Caco-2 (cell line): Measurements from ENCODE around the gene CDS2. TPM values are rescaled to one million over a fixed set of nuclear protein-coding genes. Genes with fewer than 3 reads are reported as not detected.

Source experiments
- BruUV-seq: library from RNA; stranded (reverse); fragments of 400-500 nt; replicated peaks from 2 replicates; lab custom pipeline; 2021; lab: Mats Ljungman, UMichigan
- CTCF ChIA-PET: fragments of 300-600 bp; sonication (Branson Sonifier 250); formaldehyde crosslinking; loops from one replicate; lab custom pipeline; 2022; ENCODE audit warnings: antibody characterized with exemption; lab: Charles Lee
- POLR2A ChIA-PET: fragments of 300-600 bp; sonication (Branson Sonifier 250); formaldehyde crosslinking; loops from one replicate; lab custom pipeline; 2022; ENCODE audit warnings: antibody characterized with exemption; lab: Charles Lee
- DNase-seq, 2 experiments: peaks; one replicate each; pipeline versions ENCODE4 v3.0.0 to v3.0.0-alpha.2; 2020 to 2022
- H3K27me3 ChIP-seq: replicated peaks from 2 replicates; pipeline ENCODE4 v1.6.0; 2011; ENCODE audit warnings: low read length; ENCODE audit not compliant: control insufficient read depth, insufficient read depth
- H3K36me3 ChIP-seq: 2 replicates; pipeline ENCODE4 v1.5.1; 2011; ENCODE audit warnings: low read length; ENCODE audit not compliant: control insufficient read depth, insufficient read depth
- H3K4me1 ChIP-seq: fragments of 250-450 bp; sonication (Bioruptor Pico); 2 replicates; pipeline ENCODE4 v1.5.1; 2020; ENCODE audit warnings: mild to moderate bottlenecking
- H3K4me3 ChIP-seq: 2 replicates; pipeline ENCODE4 v1.5.1; 2011; ENCODE audit warnings: low read depth, mild to moderate bottlenecking, control low read depth, low read length
- H3K9me3 ChIP-seq: fragments of 250-450 bp; sonication (Bioruptor Pico); 2 replicates; pipeline ENCODE4 v1.5.1; 2020; ENCODE audit warnings: mild to moderate bottlenecking, moderate library complexity
- H3K27ac Mint-ChIP-seq: one replicate; pipeline ENCODE4 v1.8.0; 2022; ENCODE audit warnings: mixed read lengths; ENCODE audit not compliant: unreplicated experiment
- H3K27me3 Mint-ChIP-seq: one replicate; pipeline ENCODE4 v1.8.0; 2022; ENCODE audit warnings: mixed read lengths; ENCODE audit not compliant: insufficient read depth, unreplicated experiment
- H3K36me3 Mint-ChIP-seq: one replicate; pipeline ENCODE4 v1.8.0; 2022; ENCODE audit warnings: mild to moderate bottlenecking, mixed read lengths; ENCODE audit not compliant: insufficient read depth, unreplicated experiment
- H3K4me1 Mint-ChIP-seq: one replicate; pipeline ENCODE4 v1.8.0; 2022; ENCODE audit warnings: low read depth, mixed read lengths; ENCODE audit not compliant: unreplicated experiment
- H3K4me3 Mint-ChIP-seq: one replicate; pipeline ENCODE4 v1.8.0; 2022; ENCODE audit warnings: mild to moderate bottlenecking, moderate library complexity, mixed read lengths; ENCODE audit not compliant: unreplicated experiment
- H3K9me3 Mint-ChIP-seq: one replicate; pipeline ENCODE4 v1.8.0; 2022; ENCODE audit warnings: mixed read lengths; ENCODE audit not compliant: unreplicated experiment
- intact Hi-C: fragments of 100-400 bp; cut with micrococcal nuclease; formaldehyde crosslinking; loops from one replicate; pipeline ENCODE4 v1.10.0; 2022; ENCODE audit not compliant: unreplicated experiment
- total RNA-seq: library from RNA; stranded (reverse); gene quantifications from 2 replicates; pipeline ENCODE4 v1.2.3, GENCODE V29; 2022
- TF ChIP-seq, protein P1 (sequence below), 2 experiments: fragments of 200-600 bp in 1 of 2; IDR thresholded peaks; 1 replicate in 1 of 2; 2 replicates in 1 of 2; pipeline versions ENCODE4 v1.5.1 to v1.8.0; 2011 to 2022; ENCODE audit warnings: antibody characterized with exemption in 1 of 2, control low read depth in 1 of 2, inconsistent platforms in 1 of 2, low read depth in 1 of 2, low read length in 1 of 2, mild to moderate bottlenecking in 1 of 2, moderate library complexity in 1 of 2; ENCODE audit not compliant: insufficient read depth in 1 of 2, severe bottlenecking in 1 of 2, unreplicated experiment in 1 of 2

Gene CDS2
- total RNA-seq, 1 experiment from 2014 or later: 53.8 TPM

- CTCF ChIA-PET: interaction anchor here (0.7 kb wide), 1 partner anchor 11 kb away, joined by 6 read pairs; no protein-coding TSS in a partner anchor
- no peaks in the 10 kb centered on the region; the same call in 1 of the 2 replicates for H3K36me3 ChIP-seq
- TF ChIP-seq, protein P1, sequence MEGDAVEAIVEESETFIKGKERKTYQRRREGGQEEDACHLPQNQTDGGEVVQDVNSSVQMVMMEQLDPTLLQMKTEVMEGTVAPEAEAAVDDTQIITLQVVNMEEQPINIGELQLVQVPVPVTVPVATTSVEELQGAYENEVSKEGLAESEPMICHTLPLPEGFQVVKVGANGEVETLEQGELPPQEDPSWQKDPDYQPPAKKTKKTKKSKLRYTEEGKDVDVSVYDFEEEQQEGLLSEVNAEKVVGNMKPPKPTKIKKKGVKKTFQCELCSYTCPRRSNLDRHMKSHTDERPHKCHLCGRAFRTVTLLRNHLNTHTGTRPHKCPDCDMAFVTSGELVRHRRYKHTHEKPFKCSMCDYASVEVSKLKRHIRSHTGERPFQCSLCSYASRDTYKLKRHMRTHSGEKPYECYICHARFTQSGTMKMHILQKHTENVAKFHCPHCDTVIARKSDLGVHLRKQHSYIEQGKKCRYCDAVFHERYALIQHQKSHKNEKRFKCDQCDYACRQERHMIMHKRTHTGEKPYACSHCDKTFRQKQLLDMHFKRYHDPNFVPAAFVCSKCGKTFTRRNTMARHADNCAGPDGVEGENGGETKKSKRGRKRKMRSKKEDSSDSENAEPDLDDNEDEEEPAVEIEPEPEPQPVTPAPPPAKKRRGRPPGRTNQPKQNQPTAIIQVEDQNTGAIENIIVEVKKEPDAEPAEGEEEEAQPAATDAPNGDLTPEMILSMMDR (IDR thresholded peaks at IDR 0.05; ENCODE audit: insufficient read depth in 1 of 2, low read depth in 1 of 2, low read length in 1 of 2, severe bottlenecking in 1 of 2, unreplicated experiment in 1 of 2): no peak
Measured at GRCh38 chr20:5197270-5197827, 70.5 kb downstream of the CDS2 start.

GRCh38 chr20:5197847-5198650 is 71.2 kb downstream of the CDS2 start:
- Mint-ChIP-seq H3K9me3 (no peaks in the 10 kb centered on the region), H3K27ac (no peak overlapping the region)

More at GRCh38 chr20:5197270-5197827, 70.5 kb downstream of the CDS2 start:
- no peaks in the 10 kb centered on the region for H3K4me1 ChIP-seq
- no TSS peak for BruUV-seq
- H3K9me3 ChIP-seq: no peaks in the 10 kb centered on the region
- Mint-ChIP-seq H3K36me3 (peaks cover 18% of the 10 kb centered on the region), H3K27me3 (no peaks in the 10 kb centered on the region), H3K4me3 (no peak overlapping the region), H3K4me1 (no peaks in the 10 kb centered on the region), H3K9me3 (no peaks in the 10 kb centered on the region), H3K27ac (no peak overlapping the region)
- POLR2A ChIA-PET: no interaction called here
- intact Hi-C loops: loop anchor here (10.0 kb wide), 1 partner anchor 593 kb away; no protein-coding TSS in a partner anchor
- H3K4me3 ChIP-seq: no peak overlapping the region
- no peak for DNase-seq
- H3K27me3 ChIP-seq: no peaks in the 10 kb centered on the region

DNA sequence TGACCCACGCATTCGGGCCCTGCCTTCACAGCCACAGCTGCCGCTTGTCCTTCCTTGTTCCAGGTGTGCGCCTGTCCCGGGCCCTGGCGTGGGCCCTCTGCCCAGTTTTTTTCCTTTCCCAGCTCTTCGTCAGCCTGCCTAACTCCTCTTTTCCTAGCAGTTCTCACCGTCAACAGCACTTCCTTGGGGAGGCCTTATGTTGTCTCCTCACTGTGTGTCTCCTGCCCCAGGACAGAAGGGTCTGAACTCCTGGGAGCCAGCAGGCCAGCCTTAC is 71.8 kb downstream of the CDS2 start:
- Mint-ChIP-seq H3K36me3 (peaks cover 25% of the 10 kb centered on the region), H3K4me1 (no peaks in the 10 kb centered on the region), H3K4me3 (no peak overlapping the region), H3K9me3 (no peaks in the 10 kb centered on the region), H3K27me3 (no peaks in the 10 kb centered on the region), H3K27ac (no peak overlapping the region)
- H3K4me3 ChIP-seq: no peak overlapping the region
- no peaks in the 10 kb centered on the region; the same call in 1 of the 2 replicates for H3K36me3 ChIP-seq
- BruUV-seq: no TSS peak
- TF ChIP-seq, protein P1 (IDR thresholded peaks at IDR 0.05; ENCODE audit: insufficient read depth in 1 of 2, low read depth in 1 of 2, low read length in 1 of 2, severe bottlenecking in 1 of 2, unreplicated experiment in 1 of 2): no peak
- H3K4me1 ChIP-seq: no peaks in the 10 kb centered on the region
- no peak for DNase-seq
- H3K27me3 ChIP-seq: no peaks in the 10 kb centered on the region
- CTCF ChIA-PET: interaction anchor here (0.8 kb wide), 1 partner anchor 72 kb away, joined by 3 read pairs; the partner anchor contains the start of gene CDS2
- H3K9me3 ChIP-seq: no peaks in the 10 kb centered on the region
- intact Hi-C loops: loop anchor here (10.0 kb wide), 1 partner anchor 594 kb away; no protein-coding TSS in a partner anchor
- POLR2A ChIA-PET: no interaction called here

More at GRCh38 chr20:5197847-5198650, 71.2 kb downstream of the CDS2 start:
- Histone ChIP-seq H3K9me3 (no peaks in the 10 kb centered on the region), H3K4me3 (no peak overlapping the region), H3K36me3 (no peaks in the 10 kb centered on the region; the same call in 1 of the 2 replicates), H3K27me3 (no peaks in the 10 kb centered on the region), H3K4me1 (no peaks in the 10 kb centered on the region)
- POLR2A ChIA-PET: no interaction called here
- intact Hi-C loops: loop anchor here (10.0 kb wide), 1 partner anchor 593 kb away; no protein-coding TSS in a partner anchor
- TF ChIP-seq, protein P1 (IDR thresholded peaks at IDR 0.05; ENCODE audit: insufficient read depth in 1 of 2, low read depth in 1 of 2, low read length in 1 of 2, severe bottlenecking in 1 of 2, unreplicated experiment in 1 of 2): no peak
- H3K27me3 Mint-ChIP-seq: no peaks in the 10 kb centered on the region
- no peak overlapping the region for H3K4me3 Mint-ChIP-seq
- CTCF ChIA-PET: interaction anchor here (0.8 kb wide), 1 partner anchor 72 kb away, joined by 3 read pairs; the partner anchor contains the start of gene CDS2
- peaks cover 25% of the 10 kb centered on the region for H3K36me3 Mint-ChIP-seq
- no peak for DNase-seq
- H3K4me1 Mint-ChIP-seq: no peaks in the 10 kb centered on the region
- no TSS peak for BruUV-seq
